ENCODE data around the gene PPIH. TPM values are rescaled to one million over a fixed set of nuclear protein-coding genes. Genes with fewer than 3 reads are reported as not detected.

PPIH gene
- total RNA-seq, result 20.0 TPM

DNA sequence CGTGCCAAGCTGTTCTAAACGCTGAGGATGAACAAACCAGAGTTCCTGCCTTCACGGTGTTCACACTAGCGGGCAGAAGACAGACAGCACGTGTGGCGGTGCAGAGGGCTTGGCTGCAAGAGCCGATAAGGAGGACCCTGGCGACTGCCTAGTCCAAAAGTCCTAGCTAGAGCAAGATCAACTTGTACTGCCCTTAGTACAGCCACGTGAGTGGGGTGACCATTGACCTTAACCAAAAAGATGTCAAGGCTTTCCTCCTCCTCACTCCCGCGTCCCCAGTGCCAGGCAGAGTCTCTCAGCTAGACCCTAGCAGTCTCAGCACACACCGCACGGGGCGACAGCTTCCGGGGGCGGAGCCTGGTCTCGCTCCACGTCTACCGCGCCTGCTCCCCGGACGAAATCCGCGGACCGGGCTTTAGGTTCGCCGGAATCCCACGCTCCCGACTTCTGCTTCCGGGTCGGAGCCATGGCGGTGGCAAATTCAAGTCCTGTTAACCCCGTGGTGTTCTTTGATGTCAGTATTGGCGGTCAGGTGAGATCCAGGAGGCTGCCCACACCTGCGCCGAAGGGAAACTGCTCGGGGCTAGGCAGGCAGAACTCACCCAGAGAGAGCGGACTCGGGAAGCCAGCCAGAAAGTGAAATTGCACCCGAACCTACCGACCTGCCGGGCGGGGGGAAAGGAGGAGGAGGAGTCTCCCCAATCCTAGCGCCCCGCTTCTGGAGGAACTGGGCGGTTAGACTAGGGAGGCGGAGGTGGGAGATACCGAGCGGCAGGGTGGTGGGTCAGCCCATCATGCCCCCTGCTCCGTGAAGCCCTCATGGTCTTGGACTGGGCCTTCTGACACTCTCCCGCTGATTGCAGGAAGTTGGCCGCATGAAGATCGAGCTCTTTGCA is at the start of gene PPIH:
Gene PPIH, plus strand, starts transcription at position 443 of the 896 bp plus-strand sequence. Its CDS starts 24 bp downstream, at position 467.

DNA sequence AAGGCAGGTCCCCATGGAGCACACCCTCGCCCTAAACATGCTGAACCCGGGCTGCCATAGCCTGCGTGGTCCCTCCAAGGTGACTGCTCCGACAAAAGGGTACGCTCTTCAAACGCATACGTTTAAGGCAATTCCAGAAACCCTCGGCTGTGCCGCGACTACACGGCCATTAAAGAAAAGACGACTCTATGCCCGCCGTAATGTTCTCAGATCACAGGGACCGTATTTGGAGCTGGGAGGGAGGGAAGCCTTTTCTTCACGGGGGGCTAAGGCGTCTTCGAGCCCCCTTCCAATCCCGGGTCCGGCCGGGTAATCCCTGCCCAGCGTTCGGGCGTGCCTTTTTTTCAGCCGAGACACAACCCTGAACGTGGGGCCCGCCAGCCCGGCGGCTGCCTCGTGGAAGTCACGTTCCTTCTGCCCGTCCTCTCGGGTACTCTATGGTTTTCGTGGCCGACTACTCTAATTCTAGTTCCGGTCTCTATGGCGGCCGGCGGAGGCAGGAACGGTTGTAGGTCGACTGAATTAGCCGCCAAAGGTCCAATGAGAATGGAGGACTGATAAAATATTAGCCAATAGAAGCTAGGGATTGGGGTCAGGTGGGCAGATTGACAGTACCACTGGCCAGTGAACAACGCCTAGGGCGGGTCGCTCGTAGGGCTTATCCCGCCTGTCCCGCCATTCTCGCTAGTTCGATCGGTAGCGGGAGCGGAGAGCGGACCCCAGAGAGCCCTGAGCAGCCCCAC is 23.7 kb downstream of the PPIH start, which contains the start of gene YBX1:
Gene YBX1, plus strand, starts transcription at position 678 of the 743 bp plus-strand sequence. CDS start 148 bp downstream, outside the sequence.

Other genes with a start within 250 kb of the PPIH start
- gene ZMYND12, start 202.4 kb upstream of the PPIH start, total RNA-seq, result 0.63 TPM
- gene PPCS, start 201.9 kb upstream of the PPIH start, total RNA-seq, result 25.4 TPM
- 23.5 TPM for gene CCDC30, start 195.1 kb upstream of the PPIH start, total RNA-seq
- 1,112 TPM for gene YBX1, start 24.0 kb downstream of the PPIH start, total RNA-seq
- gene CLDN19, start 81.8 kb downstream of the PPIH start, total RNA-seq, result not detected
- gene P3H1, start 108.6 kb downstream of the PPIH start, total RNA-seq, result 21.9 TPM
- gene C1orf50, start 108.8 kb downstream of the PPIH start, total RNA-seq, result 17.2 TPM
- gene TMEM269, start 126.6 kb downstream of the PPIH start, total RNA-seq, result 0.94 TPM
- 3.1 TPM for gene ERMAP, start 158.7 kb downstream of the PPIH start, total RNA-seq
- gene SVBP, start 159.0 kb downstream of the PPIH start, total RNA-seq, result 48.5 TPM
- gene ZNF691, start 188.2 kb downstream of the PPIH start, total RNA-seq, result 10.6 TPM